Spinal cord (tissue), 10 donors: ENCODE results near the gene RAB6A. TPM values are rescaled to one million over a fixed set of nuclear protein-coding genes. Genes with fewer than 3 reads are reported as not detected.
"Not testable (repeated sequence)": the region's sequence is repeated elsewhere in the genome, so short reads cannot be mapped to it uniquely, and the experiment has no call there.

Experiments used
- DNase-seq, 6 donors: peaks; one replicate each; pipeline versions ENCODE4 v3.0.0 to v3.0.0-alpha.2; 2013 to 2015; ENCODE audit warnings: low spot score in 6 of 6, low read depth in 4 of 6
- H3K27ac ChIP-seq: one replicate; pipeline ENCODE4 v1.5.1; 2013; ENCODE audit warnings: low read depth, low read length, control low read depth
- H3K27me3 ChIP-seq: one replicate; pipeline ENCODE4 v1.6.1; 2013; ENCODE audit warnings: low read length; ENCODE audit not compliant: control insufficient read depth, insufficient read depth
- H3K36me3 ChIP-seq: one replicate; pipeline ENCODE4 v1.6.1; 2013; ENCODE audit warnings: low read length; ENCODE audit not compliant: control insufficient read depth, insufficient read depth
- H3K4me1 ChIP-seq: one replicate; pipeline ENCODE4 v1.6.1; 2013; ENCODE audit warnings: low read length; ENCODE audit not compliant: control insufficient read depth, insufficient read depth
- H3K4me3 ChIP-seq: one replicate; pipeline ENCODE4 v1.5.1; 2013; ENCODE audit warnings: low read depth, low read length, control low read depth
- H3K9me3 ChIP-seq: one replicate; pipeline ENCODE4 v1.6.1; 2013; ENCODE audit warnings: low read length; ENCODE audit not compliant: control insufficient read depth, insufficient read depth
- WGBS: methylation state at CpG from one replicate; pipeline ENCODE4 v1.1.5; 2013; ENCODE audit warnings: missing lambda C conversion rate; ENCODE audit not compliant: insufficient coverage; 5-methylcytosine and 5-hydroxymethylcytosine counted together
- polyA plus RNA-seq, 2 donors: library from polyadenylated mRNA; unstranded; fragments of 120-200 nt; gene quantifications; one replicate each; pipeline ENCODE4 v1.2.1, GENCODE V29; 2013; ENCODE audit not compliant: insufficient read length in 2 of 2
- total RNA-seq, 2 donors: library from RNA; depleted of rRNA in 1 of 2; stranded (reverse); fragments of 120-200 nt in 1 of 2; fragments of >200 nt in 1 of 2; gene quantifications; one replicate each; pipeline versions ENCODE4 v1.2.3 to v1.2.4, GENCODE V29; 2013 to 2014
- donor health status: healthy.

RAB6A gene
- total and polyA plus RNA-seq, 4 donors: 129 to 263 (median 202) TPM

- no peaks in the 10 kb centered on the region for H3K9me3 ChIP-seq
- H3K4me1 ChIP-seq: no peaks in the 10 kb centered on the region
- H3K27me3 ChIP-seq: no peaks in the 10 kb centered on the region
- H3K36me3 ChIP-seq: peaks cover 43% of the 10 kb centered on the region
- WGBS: no CpG with 5 or more reads among the region's 1 CpG
- DNase-seq: no peak
- H3K4me3 ChIP-seq: no peak overlapping the region
- no peak overlapping the region for H3K27ac ChIP-seq
Observed at GRCh38 chr11:73705053-73705452, 55.8 kb downstream of the RAB6A start.

- Histone ChIP-seq H3K4me3 (no peak overlapping the region), H3K9me3 (no peaks in the 10 kb centered on the region), H3K27ac (no peak overlapping the region), H3K4me1 (no peaks in the 10 kb centered on the region), H3K27me3 (no peaks in the 10 kb centered on the region), H3K36me3 (peaks cover 16% of the 10 kb centered on the region)
- WGBS: 80% methylated on average over 1 of the region's 4 CpGs
- no peak for DNase-seq
Observed at GRCh38 chr11:73693899-73694525, 66.9 kb downstream of the RAB6A start.

GRCh38 chr11:73680687-73681086 lies 80.2 kb downstream of the RAB6A start:
- Histone ChIP-seq H3K4me1 (no peaks in the 10 kb centered on the region), H3K27me3 (no peaks in the 10 kb centered on the region), H3K27ac (no peak overlapping the region), H3K9me3 (no peaks in the 10 kb centered on the region), H3K36me3 (peaks cover 15% of the 10 kb centered on the region), H3K4me3 (no peak overlapping the region)
- no CpG with 5 or more reads among the region's 2 CpGs for WGBS
- no peak for DNase-seq

- H3K36me3 ChIP-seq: peaks cover 11% of the 10 kb centered on the region
- not testable (repeated sequence) for H3K27ac ChIP-seq
- no CpG with 5 or more reads among the region's 5 CpGs for WGBS
Observed at GRCh38 chr11:73676552-73676951, 84.3 kb downstream of the RAB6A start.

GRCh38 chr11:73671701-73672100 lies 89.2 kb downstream of the RAB6A start:
- Histone ChIP-seq H3K36me3 (no peaks in the 10 kb centered on the region), H3K4me1 (peaks cover 6% of the 10 kb centered on the region), H3K9me3 (no peaks in the 10 kb centered on the region), H3K27me3 (no peaks in the 10 kb centered on the region), H3K27ac (no peak overlapping the region), H3K4me3 (no peak overlapping the region)
- DNase-seq: peak in 1 of 6 donors; percentile 21
- 80% methylated on average over 6 of the region's 6 CpGs for WGBS

More at GRCh38 chr11:73676552-73676951, 84.3 kb downstream of the RAB6A start:
- H3K9me3 ChIP-seq, DNase-seq, H3K4me1 ChIP-seq, H3K27me3 ChIP-seq, H3K4me3 ChIP-seq: not testable (repeated sequence)

GRCh38 chr11:73670808-73671207 lies 90.1 kb downstream of the RAB6A start:
- H3K9me3 ChIP-seq: no peaks in the 10 kb centered on the region
- DNase-seq: no peak
- no peaks in the 10 kb centered on the region for H3K27me3 ChIP-seq
- H3K27ac ChIP-seq: no peak overlapping the region
- no peaks in the 10 kb centered on the region for H3K36me3 ChIP-seq
- WGBS: no CpG with 5 or more reads among the region's 3 CpGs
- no peak overlapping the region for H3K4me3 ChIP-seq
- H3K4me1 ChIP-seq: peaks cover 6% of the 10 kb centered on the region

GRCh38 chr11:73667891-73668290 lies 93.0 kb downstream of the RAB6A start:
- H3K27me3 ChIP-seq: no peaks in the 10 kb centered on the region

GRCh38 chr11:73664877-73665276 lies 96.0 kb downstream of the RAB6A start:
- no peaks in the 10 kb centered on the region for H3K9me3 ChIP-seq
- H3K27ac ChIP-seq: no peak overlapping the region
- peak in 1 of 6 donors; percentile 19 for DNase-seq
- H3K4me3 ChIP-seq: no peak overlapping the region
- H3K36me3 ChIP-seq: peaks cover 3% of the 10 kb centered on the region
- no peaks in the 10 kb centered on the region for H3K27me3 ChIP-seq
- peaks cover 13% of the 10 kb centered on the region for H3K4me1 ChIP-seq

More at GRCh38 chr11:73667891-73668290, 93.0 kb downstream of the RAB6A start:
- Histone ChIP-seq H3K9me3 (no peaks in the 10 kb centered on the region), H3K36me3 (no peaks in the 10 kb centered on the region), H3K4me1 (peaks cover 6% of the 10 kb centered on the region), H3K4me3 (no peak overlapping the region), H3K27ac (no peak overlapping the region)
- no CpG with 5 or more reads among the region's 1 CpG for WGBS
- no peak for DNase-seq

- no peak for DNase-seq
- no peaks in the 10 kb centered on the region for H3K27me3 ChIP-seq
Observed at GRCh38 chr11:73663604-73664495, 97.0 kb downstream of the RAB6A start.

More at GRCh38 chr11:73663604-73664495, 97.0 kb downstream of the RAB6A start:
- Histone ChIP-seq H3K27ac (no peak overlapping the region), H3K4me1 (peaks cover 13% of the 10 kb centered on the region), H3K4me3 (no peak overlapping the region), H3K9me3 (no peaks in the 10 kb centered on the region), H3K36me3 (peaks cover 3% of the 10 kb centered on the region)
- 90% methylated on average over 3 of the region's 3 CpGs for WGBS
